Stimulated activated CD8-positive, alpha-beta memory T cell treated with anti-CD3 and anti-CD28 coated beads, Interleukin-7, amount 100 ng/mL, for 1 hour (primary cell): Measurements from ENCODE around the gene NDUFV3.
A peak's percentile ranks its signal among the peaks of the same experiment; 100 is the strongest.
"Not testable (repeated sequence)": the region's sequence is repeated elsewhere in the genome, so short reads cannot be mapped to it uniquely, and the experiment has no call there.

ENCODE experiments used
- DNase-seq, 2 donors: peaks; one replicate each; pipeline ENCODE4 v3.0.0-alpha.2; 2020; ENCODE audit warnings: low read depth in 2 of 2

NDUFV3 gene

DNA sequence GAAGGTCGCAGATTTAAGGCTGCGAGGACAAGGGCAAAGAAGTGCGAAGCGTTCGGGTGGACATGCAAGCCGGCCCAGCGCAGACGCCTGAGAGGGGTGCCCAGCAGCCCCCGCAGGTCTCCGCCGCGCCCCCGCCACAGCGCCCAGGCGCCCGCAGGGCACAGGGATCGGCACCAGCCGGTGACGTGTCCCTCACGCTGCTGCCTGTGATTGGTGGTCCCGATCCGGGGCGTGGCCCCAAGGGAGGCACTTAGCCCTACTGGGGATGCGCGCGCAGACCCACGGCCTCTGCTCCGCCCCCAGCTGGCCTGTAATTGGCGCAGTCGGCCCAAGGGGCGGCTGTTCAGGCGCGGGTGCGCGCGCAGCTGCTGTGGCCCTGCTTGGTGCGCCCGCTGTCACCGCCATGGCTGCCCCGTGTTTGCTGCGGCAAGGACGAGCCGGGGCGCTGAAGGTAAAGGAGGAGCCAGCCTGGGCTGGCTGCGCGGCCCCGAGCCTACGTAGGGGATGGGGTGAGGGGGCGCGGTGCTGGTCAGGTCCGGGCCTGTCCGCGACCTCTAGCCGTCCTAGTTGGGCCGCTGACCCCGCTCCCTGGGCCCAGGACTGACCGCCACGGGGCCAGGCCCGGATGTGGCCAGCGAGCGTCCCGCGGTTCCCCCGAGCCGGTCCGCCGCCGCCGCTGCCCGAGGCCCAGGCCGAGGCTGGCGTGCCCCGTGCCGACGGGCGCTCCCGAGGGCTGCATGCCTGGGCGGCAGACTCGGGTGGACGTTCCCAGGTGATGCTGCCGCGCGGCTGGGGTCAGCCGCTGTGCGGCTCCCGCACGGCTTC is at the start of gene NDUFV3:
TSS of gene NDUFV3 (plus strand) at position 379 of the 825 bp plus-strand sequence. CDS start at position 404, 25 bp downstream.
- peak; percentile 100 for DNase-seq

DNA sequence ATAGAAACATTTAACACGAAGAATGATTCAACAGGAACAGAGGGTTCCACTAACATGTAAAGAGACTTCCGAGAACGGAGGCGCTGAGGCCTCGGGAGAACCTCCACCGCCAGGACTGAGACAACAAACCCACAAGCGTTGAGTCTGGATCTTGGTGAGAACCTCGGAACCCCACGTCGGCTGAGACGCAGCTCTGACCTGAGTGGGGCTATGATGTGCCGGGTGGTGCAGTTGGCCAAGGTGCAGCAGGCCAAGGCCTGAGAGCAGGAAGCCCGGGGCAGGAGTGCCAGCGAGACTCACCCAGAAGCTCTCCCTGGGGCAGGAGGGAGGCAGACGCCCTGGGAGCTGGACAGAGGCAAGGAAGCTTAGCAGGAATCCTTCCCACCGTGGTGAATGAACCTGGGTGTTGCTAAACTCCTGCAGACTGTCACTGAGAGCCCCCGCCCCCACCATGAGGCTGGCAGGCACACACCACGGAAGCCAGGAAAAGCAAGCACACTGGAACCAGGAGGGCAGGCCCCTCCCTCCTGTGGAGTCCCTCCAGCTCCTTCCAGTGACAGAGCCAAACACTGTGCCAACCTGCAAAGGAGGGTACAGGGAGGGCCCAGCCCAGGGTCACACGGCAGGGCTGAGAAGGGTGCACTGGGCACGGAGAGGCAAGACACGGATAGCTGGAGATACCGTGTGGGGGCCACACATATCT is 48.5 kb upstream of the NDUFV3 start:
- DNase-seq: no peak

DNA sequence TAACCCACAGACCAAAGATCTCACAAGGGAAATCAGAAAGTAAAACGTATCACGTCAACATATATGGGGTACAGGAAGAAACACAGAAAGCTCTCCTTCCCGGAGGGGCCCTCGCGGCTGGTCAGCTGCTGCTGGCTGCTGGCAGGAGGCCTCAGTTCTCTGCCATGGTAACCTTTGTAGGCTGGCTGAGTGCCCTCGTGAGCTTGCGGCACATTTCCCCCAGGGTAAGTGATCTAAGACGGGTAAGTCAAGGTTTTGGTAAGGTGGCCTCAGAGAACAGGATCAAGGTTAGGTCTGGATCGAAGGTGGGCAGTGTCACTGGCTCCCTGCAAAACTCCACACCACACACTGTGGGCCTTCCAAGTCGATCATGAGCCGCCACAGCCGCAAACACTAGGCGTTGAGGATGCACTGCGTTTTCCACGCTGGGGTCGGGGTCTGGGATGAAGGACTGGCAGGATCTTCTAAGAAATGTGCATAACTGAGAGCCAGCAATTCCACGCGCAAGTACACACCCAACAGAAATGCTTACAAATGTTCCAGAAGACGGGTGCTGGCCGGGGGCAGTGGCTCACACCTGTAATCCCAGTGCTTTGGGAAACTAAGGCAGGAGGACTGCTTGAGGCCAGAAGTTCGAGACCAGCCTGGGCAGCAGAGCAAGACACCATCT is 47.7 kb upstream of the NDUFV3 start:
- DNase-seq: no peak

DNA sequence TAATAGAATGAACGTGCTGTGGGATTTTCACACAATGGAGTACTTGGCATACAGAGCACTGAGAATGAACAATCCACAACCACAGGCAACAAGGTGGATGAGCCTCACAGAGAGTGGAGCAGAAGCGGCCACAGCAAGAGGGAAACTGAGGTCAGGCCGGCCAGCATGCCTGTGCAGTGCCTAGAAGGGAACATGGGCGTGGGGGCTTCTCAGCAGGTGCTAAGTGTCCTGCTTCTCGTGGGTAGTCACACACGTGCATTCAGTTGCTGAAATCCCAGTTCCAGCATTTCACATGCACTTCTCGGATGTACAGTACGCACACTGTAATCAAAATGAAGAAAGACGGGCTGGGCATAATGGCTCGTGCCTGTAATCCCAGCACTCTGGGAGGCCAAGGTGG is 46.9 kb upstream of the NDUFV3 start:
- no peak for DNase-seq

- DNase-seq: no peak
These were observed 45.9 kb upstream of the NDUFV3 start for GRCh38 chr21:42847051-42847707.

DNA sequence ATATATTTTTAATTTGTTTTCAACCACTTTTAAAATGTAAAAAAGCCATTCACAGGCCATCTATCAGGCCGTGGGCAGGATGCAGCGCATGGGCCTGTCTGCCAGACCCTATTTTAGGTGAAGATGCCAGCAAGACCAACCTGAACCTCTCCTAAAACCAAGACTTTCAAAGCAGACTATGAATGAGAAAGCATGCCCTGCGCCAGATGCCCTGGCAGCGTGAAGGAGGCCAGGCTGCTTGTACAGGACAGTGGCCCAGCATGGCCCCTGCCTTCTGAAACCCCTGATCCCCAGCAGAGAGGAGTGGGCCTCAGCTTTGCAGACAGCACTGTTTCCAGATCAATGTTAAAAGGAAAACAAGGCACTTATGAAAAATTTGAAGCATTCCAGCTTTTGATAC is 45.4 kb upstream of the NDUFV3 start:
- no peak for DNase-seq

GRCh38 chr21:42848144-42848931 is 44.8 kb upstream of the NDUFV3 start:
- DNase-seq: not testable (repeated sequence)

DNA sequence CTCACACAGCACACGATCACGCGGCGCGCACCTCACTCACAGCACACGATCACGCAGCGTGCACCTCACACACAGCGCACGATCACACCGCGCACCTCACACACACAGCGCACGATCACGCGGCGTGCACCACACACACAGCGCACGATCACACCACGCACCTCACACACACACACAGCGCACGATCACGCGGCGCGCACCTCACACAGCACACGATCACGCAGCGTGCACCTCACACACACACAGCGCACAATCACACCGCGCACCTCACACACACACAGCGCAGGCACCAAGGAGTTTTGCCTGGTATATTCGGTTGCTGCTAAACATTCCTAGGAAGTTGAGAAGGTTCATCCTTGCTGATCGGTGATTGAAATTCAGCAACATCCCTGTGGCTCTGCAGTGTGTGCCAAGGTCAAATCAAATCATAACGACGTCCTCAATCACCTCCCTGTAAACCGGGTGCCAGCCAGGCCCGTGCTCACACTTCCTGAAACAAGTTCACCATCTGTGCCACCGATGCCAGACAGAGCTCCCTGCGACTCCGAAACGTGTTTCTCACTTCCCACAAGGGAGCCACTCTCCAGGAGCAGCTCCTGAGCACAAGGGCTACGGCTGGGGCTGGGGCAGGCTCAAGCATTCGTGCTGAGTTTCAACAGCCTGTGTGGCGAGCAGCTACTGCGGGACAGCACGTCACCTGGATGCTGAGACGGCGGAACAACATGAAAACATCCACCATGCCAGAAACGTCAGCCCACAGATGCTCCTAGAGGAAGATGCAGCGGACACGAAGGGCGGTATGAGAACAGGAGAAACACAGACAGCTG is 44.0 kb upstream of the NDUFV3 start:
- no peak for DNase-seq

GRCh38 chr21:42849759-42850412 is 43.2 kb upstream of the NDUFV3 start:
- no peak for DNase-seq

GRCh38 chr21:42850463-42850862 is 42.6 kb upstream of the NDUFV3 start:
- no peak for DNase-seq

- no peak for DNase-seq
These were observed 42.2 kb upstream of the NDUFV3 start for GRCh38 chr21:42850866-42851391.

DNA sequence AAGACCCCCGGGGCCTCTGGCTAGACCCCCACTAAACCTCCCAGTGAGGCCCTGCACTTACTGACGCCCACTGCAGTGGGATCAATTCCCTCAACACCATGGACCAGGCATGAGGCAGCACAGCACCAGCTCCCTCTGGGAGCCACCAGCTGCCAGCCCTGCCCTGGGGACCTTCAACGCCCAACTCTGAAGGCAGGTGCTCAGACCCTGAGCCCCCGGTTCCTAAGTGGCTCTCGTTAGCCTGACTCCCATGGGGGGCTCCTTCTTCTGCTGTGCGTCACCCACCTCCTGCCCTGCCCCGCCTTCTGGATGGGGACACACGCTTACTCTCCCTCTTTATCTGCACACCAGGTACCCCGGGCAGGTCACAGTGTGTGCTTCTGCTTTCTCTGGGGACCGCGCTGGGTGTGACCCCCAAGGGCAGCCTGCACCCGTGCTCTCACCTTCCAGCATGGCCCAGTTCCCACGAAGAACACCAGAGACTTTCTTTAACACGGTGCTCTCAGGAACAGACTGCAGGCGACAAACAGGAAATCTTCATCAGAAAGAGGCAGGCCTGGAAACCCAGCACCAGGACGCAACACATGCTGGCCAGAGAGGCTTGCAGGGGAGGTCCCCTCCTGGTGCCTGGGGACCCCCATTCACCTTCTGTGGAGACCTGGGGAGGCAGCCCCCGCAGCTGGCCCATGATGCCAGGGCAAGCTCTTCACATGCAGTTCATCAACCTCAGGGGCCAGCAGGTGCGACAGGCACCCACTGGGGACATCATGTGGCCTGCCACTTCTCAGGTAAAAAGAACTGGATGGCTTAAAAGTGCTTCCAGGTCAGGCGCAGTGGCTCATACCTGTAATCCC is 41.1 kb upstream of the NDUFV3 start:
- no peak for DNase-seq

- no peak for DNase-seq
These were observed 40.1 kb upstream of the NDUFV3 start for GRCh38 chr21:42852925-42853570.

DNA sequence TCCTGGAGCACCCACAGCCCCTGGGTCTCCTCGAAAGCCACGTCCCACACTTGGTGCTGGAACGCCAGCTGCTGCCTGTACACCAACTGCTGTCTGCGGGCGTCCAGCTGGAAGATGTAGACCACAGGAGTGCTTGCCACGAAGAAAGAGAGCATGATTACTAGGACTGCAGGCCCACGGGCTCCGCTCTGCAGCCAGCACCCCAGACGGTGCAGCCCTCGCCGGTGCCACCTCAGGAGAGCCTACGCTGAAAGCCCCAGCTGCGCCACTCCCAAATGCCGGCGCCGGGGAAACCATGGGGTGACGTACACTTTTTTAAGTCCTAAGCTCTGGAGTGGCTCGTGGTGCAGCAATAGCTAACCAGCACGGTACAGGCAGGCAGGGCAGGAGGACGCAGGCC is 39.5 kb upstream of the NDUFV3 start:
- DNase-seq: no peak

DNA sequence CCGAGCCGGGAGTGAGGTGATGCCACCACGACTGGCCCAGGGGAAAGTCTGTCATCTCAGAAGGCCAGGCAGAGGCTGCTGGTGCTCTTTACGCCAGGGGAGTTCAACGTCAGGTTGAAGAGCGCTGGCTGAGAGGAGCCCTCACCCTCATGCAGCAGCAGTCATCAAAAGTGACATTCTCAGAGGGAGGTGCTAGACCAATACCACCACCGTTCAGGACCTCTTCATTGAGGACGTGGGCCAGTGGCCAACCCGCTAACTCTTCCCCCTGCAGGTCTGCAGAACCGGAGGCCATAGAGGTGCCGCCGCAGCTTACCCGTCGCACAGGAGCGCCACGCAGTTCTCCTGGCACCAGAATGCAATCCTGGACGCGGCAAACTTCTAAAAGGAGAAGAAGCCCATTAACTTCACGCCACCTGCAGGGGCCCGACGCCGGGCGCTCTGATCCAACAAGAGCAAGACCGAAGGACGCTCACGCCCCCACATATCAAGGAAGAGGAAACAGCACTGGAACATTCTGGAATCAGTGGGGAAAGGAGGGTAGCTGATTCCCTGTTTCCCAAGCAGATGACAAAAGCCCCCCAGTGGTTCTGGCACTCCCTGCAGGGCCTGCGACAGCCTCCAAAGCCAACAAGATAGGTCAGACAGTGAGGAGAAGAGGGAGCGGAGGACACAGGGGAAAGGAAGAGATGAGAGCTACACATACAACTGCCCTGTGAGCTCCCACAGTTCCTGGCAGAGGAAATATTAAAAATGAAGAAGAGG is 38.7 kb upstream of the NDUFV3 start:
- DNase-seq: no peak

- no peak for DNase-seq
These were observed 37.8 kb upstream of the NDUFV3 start for GRCh38 chr21:42855171-42855936.

DNA sequence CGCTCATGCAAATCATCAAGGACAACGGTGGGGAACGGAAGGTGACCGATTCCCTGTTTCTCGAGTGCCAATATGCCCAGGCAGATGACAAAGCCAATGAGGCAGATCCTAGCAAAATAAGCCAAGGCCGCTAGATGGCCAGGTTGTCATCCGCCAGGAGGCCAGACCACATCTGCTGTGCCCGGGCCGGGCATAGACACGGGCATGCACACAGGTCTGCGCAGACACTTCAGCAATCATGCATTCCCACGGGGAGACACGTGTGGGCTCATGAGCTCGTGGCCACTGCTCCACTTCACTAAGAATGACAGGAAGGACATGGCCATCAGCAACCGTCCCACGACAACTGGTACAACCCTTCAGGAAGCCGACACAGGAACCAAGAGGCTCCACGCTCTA is 37.2 kb upstream of the NDUFV3 start:
- DNase-seq: no peak
